ENCODE results near the gene FAM72A.
"Not testable (repeated sequence)": the region's sequence is repeated elsewhere in the genome, so short reads cannot be mapped to it uniquely, and the experiment has no call there.

Gene FAM72A

DNA sequence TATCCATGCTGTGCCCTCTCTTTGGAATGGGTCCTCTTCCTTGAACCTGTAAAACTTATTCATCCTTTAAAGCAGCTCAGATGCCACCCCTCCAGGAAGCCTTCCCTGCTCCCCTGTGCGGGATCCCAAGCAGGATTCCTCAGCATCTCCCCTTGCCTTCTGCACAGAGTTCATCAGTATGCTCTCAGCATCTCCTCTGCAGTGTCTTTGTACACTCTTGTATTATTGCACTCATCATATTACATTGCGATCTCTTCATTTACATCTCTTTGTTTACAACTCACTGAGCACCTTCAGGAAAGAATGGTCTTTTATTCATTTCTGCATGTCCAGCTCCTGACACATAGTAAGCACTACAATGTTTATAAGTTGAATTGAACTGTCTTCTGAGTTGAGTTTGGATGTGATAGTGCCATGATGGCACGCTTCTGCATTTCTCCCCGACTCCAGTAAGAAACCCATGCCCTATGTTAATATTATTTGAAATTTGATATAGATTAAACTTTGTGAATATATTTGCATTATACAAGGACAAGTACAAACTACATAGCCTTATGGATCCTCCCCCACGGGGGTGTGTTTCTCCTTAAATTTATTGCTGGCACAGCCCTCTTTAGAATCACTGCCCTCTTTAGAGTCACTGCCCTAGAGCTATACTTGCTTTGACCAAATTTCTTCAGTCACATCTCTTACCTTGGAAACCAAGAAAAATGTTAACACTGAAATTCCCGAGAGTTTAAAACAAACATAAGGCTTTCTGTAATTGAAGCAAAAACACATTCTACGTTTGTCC, 13.2 kb upstream of the FAM72A start:
- not testable (repeated sequence) for DNase-seq

DNA sequence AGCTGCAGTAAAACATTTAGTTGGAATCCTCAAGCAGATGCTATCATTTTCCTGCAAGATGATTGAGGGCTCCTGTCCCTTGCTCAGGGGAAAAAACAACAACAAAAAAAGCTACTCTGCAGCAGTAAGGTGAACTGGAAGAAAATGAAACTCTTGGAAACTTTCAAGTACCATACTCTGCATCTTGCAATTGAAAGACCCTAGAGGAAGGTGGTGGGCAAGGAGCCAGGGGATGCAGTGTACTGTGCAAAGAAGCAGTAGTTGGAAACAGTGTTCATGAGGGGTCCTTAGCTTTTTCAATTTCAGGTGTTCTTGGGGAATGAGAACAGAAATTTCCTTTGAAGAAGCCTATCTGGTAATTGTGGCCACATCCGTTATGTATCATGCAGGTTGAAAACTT, 8.2 kb upstream of the FAM72A start:
- not testable (repeated sequence) for DNase-seq

- not testable (repeated sequence) for DNase-seq
Measured at GRCh38 chr1:206205569-206205968, 2.9 kb upstream of the FAM72A start.

DNA sequence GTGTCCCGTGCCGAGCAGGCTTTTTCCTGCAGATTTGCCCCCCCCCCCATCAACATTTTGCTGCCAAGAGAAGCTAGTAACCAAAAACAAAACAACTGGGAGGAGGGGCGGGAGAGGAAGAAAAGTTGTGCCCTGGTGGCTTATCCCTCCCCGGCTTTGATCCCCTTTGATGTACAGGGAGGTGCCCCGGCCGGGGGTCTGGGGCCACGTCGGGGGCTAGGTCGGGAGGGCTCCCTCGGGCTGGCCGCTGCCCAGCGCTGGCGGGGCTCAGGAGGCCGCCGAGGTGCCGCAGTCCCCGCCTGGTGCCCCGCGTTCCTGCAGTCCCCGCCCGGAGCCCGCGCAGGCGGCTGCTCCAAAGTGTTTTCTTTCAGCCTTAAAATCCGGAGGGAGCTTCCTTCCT, 2.2 kb upstream of the FAM72A start:
- DNase-seq: not testable (repeated sequence)

GRCh38 chr1:206204159-206204511, 1.5 kb upstream of the FAM72A start:
- DNase-seq: not testable (repeated sequence)

DNA sequence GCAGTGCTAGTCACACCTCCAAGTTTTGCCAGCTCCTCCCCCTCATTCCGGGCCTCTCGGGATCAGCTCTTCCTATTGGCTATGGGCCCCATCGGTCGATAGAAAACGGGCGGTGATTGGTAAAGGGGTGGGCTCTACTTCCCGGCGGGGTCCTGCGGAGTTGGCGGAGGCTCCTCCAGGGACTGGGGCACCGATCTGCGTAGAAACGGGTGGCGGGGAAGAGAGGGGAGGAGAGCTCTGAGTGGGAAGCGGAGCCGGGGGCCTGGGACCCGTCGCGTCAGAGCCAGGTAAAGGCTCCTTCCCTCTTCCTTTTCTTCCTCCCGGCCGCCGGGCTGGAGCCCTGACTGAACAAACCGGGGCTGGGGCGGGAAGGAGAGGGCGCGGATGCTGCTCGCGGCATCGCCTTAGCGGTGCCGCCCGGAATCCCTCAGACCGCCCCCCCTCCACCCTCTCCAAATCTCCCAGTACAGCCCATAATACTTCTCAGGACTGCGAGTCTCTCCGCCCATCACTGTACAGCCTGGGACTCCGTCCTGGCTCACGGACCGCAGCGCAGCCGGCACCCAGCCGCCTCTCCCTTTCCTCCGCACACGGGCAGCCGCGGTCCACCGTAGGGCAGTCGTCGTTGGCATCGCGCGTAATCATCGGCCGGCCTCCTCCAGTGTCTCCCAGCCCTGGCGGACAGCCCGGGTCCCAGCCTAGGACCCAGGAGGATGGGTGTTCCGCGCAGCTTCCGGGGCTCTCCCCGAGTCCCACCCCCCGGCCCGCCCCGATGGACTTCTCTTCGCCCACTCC, 922 bp upstream of the FAM72A start, which contains the start of gene SRGAP2:
Gene SRGAP2 (plus strand): TSS at position 178 of the 795 bp plus-strand sequence. CDS start 2,430 bp downstream, outside the sequence.
- DNase-seq: peak; percentile 17 to 63 (median 29)

DNA sequence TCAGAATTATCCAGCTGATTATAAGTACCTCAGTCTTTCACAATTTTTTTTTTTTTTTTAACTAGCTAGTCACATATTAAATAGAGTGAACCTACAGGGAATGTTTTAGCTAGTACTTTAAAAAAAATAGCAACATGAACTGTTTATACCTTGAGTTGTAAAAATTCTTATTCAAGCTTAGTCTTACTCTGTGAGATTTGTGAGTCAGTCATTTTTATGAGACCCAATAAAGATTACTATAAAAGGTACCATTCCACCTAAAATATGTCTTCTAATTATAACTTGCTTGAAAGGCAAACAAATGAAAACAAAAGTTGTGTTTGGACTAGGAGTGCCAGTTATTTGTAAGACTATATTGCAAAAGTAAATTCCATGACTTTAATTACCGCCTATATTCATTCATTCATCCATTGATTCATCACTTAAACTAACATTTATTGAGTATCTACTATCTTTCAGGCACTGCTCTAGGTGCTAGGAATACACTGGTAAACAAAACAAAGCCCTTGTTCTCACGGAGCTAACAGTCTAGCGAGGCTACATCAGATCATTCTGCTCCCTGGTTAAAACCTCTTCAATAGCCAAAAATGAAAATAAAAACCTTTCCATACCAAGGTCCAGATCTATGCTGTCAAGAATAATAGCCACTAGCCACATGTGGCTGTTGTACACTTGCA, 5.8 kb downstream of the FAM72A start:
- not testable (repeated sequence) for DNase-seq

DNA sequence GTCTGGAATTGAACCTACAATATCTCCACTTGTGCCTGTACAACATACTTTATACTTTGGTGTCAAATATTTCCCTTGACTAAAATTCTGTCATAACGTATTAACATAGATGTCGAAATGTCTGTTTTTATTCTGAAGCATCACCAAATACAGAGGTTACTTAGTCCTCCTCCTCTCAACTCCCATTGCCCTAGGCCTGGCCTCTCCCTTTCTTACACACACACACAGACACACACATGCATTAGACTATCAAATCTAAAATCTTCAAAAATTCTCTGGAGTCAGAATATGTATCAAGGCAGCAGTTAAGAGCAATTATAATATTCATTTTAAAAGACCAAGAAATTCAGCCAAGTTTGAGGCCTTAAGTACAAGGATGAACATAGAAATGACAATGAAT, 7.5 kb downstream of the FAM72A start:
- DNase-seq: not testable (repeated sequence)

- not testable (repeated sequence) for DNase-seq
Measured at GRCh38 chr1:206186826-206187225, 15.8 kb downstream of the FAM72A start.

DNA sequence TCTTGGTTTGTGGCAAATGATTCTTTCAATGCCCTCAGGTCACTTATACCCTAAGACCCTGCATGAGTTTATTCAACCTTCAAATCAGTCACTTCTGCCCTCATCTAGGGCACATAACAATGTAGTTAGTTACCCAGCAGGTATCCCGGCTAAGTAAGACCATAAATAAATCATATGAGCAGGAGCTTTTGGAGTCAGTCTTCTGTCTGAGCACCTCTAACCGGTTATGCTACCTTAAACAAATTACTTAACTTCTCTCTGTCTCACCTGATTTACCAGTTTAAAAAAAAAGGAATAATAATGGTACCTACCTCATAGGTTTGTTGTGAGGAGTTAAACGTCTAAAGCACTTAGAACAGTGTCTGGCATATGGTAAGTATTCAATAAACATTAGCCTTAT, 16.9 kb downstream of the FAM72A start:
- not testable (repeated sequence) for DNase-seq

GRCh38 chr1:206183788-206184187, 18.9 kb downstream of the FAM72A start:
- DNase-seq: not testable (repeated sequence)

DNA sequence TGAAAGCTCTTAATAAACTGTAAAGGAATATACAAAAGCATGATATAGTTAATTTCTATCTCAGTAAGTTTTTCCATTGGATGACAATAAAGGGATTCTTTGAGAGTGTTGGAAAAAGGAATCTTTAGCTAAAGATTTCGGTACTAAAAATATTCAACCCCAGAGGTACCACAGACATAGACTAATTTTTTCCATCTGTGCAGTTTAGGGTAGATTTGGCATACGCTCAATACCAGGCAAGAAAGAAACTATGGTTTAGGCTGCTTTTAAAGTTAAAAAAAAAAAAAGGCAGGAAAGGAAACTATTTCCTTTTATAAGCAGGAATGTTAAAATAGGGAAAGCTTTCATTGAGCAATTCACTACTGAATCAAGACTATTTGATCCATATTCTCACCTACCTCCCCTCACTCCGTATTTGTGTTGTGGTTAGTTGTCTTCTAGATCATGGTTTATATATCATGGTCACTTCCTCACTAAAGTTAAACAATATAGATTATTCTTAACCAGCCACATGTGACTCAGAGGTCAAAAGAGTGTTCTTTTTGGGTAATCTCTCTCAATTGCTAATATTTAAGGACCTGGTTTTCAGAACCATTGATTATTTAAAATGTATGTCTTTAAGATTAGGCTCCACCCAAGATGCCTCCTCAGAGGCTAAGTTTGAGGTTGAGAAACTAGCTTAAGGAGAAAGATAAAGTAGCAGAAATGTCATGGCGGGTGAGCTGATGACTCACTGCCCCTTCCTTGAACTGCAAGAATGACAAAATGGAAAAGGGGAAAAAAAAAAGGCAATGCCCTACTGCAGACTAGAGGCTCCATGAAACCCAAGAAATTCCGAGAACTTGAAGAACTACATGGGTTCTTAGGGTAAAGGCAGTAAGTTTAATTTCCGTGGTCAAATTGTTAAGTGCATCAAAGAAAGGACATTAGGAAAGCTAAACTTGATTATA, 20.0 kb downstream of the FAM72A start:
- DNase-seq: not testable (repeated sequence)

- not testable (repeated sequence) for DNase-seq
Measured at GRCh38 chr1:206179666-206180065, 23.0 kb downstream of the FAM72A start.

DNA sequence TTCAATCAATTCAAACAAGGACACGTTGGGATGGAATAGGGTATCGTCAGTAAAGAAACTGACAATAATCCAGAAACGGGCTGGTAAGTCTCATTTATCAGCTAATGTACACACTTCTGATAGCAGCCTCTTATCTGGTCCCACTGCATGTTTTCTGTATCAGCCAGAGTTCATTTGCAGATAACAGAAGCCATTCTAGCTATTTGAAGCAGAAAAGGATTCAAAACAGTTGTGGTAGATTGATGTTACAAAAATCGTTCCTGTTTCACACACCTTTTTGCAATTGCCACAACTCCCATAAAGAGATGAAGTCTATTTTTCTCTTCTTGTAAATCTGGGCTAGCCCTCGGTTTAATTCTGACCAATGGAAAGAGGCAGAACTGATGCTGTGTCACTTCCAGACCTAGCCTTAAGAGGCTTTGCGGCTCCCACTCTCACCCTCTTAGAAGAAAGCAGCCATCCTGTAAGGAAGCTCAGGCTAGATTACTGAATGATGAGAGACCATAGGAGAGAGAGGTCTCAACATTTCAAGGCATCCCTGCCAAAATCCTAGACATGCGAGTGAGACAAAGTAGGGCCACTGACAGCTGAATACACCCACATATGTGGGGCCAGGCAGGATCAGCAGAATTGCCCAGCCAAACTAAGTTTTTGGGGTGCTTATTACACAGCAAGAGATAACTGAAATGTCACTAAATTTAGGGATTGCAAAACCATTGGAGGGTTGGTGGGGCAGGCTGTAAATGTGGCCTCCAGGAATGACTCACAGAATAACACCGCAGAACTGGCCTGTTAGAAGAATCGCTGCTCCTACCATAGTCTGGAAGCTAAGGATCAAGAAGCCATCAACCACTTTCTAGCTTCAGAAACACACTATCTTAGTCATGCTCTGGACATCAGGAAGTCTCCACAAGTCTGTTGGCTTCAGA, 24.3 kb downstream of the FAM72A start:
- DNase-seq: not testable (repeated sequence)

GRCh38 chr1:206176114-206176502, 26.5 kb downstream of the FAM72A start:
- not testable (repeated sequence) for DNase-seq

DNA sequence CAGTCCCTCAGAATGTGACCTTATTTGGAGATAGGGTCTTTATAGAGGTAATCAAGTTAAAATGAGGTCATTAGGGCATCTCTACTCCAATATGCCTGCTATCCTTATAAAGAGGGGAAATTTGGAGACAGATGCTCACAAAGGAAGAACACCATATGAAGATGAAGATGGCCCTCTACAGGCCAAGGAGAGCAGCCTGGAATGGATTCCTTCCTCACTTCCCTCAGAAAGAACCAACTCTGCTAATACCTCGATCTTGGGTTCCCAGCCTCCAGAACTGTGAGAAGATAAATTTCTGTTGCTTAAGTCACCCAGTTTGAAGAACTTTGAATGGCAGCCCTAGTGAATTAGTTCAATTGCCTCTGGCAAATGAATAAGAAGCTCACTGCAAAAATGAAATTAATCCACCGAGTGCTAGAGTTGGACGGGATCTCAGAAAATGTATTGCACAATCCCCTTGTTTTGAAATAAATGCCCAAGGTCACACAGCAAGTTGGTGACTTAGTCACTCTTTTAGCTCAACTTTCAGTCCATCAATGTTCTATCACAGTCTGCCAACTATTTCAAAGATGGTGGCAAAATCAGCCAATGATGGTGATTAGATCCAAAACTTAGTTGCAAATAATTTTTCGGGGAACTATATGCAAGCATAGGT, 27.1 kb downstream of the FAM72A start:
- not testable (repeated sequence) for DNase-seq

DNA sequence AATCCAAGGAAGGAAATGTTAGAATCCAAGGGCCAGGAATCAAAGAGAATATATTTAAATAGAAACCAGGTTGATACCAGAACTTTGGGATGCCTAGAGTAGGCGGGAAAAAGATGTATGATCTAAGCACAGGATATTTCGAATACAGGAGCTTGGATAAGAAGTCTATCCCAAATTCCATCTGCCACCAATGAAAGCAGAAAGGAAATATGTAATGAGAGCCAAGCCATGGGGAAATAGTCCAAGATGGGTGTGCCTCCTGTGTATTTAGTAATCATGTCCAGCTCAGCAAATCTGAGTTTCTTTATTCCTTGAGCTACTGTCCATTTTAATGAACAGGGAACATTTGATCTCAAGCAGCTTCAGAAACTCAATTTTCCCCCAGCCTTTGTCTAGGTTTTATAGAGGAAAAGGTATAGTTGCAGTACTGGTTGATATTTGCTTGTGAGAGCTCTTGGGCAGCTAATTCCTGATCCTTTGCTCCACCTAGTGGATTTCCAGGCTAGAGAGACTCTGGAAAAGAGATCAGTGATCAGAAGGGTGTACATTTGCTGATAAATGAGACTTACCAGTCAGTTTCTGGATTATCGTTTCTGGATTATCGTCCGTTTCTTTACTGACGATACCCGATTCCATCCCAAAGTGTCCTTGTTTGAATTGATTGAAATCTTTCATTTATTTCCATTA, 28.3 kb downstream of the FAM72A start:
- DNase-seq: not testable (repeated sequence)

DNA sequence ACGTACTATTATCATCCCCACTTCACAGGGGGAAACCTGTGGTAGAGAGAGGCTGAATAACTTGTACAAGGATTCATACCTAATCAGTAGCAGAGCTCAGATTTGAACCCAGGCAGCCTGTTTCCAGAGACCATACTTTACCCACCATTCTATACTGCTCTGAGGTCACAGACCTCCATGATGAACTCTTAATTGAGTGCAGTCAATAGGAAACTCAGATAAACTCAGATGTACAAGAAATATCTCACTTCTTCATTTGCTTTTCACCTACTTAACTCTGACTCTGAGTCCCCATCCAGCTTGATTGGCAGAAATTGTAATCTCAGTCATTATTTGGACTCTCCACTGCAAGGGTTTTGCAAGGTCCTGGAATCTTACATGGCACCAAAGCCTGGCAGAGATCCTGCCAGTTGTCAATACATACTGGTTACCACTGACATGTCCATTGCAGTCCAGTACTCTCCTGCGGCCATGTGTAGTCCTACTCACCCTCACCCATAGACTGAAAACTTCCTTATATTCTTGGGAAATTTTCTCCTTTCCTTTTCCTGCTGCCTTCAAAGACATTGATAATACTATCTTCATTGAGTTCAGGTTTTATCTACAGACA, 29.4 kb downstream of the FAM72A start:
- DNase-seq: not testable (repeated sequence)

GRCh38 chr1:206169794-206170193, 32.8 kb downstream of the FAM72A start:
- DNase-seq: not testable (repeated sequence)
